CD4-positive, alpha-beta T cell treated with Interleukin-12 subunit alpha and Interleukin-12 subunit beta, for 1 hour (primary cell): Measurements from ENCODE around the gene TTC23L.

ENCODE experiments used
- DNase-seq: peaks from one replicate; pipeline ENCODE4 v3.0.0-alpha.2; 2020

Gene TTC23L

GRCh38 chr5:34924462-34924765, 85.5 kb downstream of the TTC23L start:
- no peak for DNase-seq

- no peak for DNase-seq
Measured at GRCh38 chr5:34926318-34926888, 87.4 kb downstream of the TTC23L start.

- DNase-seq = no peak
Measured at GRCh38 chr5:34927785-34928184, 88.8 kb downstream of the TTC23L start.

GRCh38 chr5:34928267-34928666, 89.3 kb downstream of the TTC23L start:
- DNase-seq = no peak

- DNase-seq = peak; percentile 98
Measured at GRCh38 chr5:34929134-34929719, 90.3 kb downstream of the TTC23L start, which contains the start of gene DNAJC21. DNAJC21 (plus strand) TSS chr5:34929559; CDS start chr5:34929820, 261 bp downstream.

GRCh38 chr5:34929720-34930461, 90.9 kb downstream of the TTC23L start:
- DNase-seq = peak; percentile 86

GRCh38 chr5:34930462-34930844, 91.5 kb downstream of the TTC23L start:
- no peak for DNase-seq

- DNase-seq = no peak
Measured at GRCh38 chr5:34930870-34931269, 91.9 kb downstream of the TTC23L start.

GRCh38 chr5:34932947-34933346, 94.0 kb downstream of the TTC23L start:
- no peak for DNase-seq

GRCh38 chr5:34941936-34942335, 103.0 kb downstream of the TTC23L start:
- no peak for DNase-seq

GRCh38 chr5:34944044-34944443, 105.1 kb downstream of the TTC23L start:
- DNase-seq = no peak

GRCh38 chr5:34944460-34945047, 105.6 kb downstream of the TTC23L start:
- DNase-seq = no peak
